WI38 (cell line): ENCODE data around the gene FBXL13.
A peak's percentile ranks its signal among the peaks of the same experiment; 100 is the strongest.

Experiments
- H3K4me3 ChIP-seq: 2 replicates; pipeline ENCODE4 v1.5.1; 2011; ENCODE audit warnings: low read depth, mild to moderate bottlenecking, control low read depth, low read length
- TF ChIP-seq, protein P1 (sequence below): IDR thresholded peaks from 2 replicates; pipeline ENCODE4 v1.5.1; 2012; ENCODE audit warnings: low read depth, mild to moderate bottlenecking, control low read depth, low read length

Gene FBXL13

DNA sequence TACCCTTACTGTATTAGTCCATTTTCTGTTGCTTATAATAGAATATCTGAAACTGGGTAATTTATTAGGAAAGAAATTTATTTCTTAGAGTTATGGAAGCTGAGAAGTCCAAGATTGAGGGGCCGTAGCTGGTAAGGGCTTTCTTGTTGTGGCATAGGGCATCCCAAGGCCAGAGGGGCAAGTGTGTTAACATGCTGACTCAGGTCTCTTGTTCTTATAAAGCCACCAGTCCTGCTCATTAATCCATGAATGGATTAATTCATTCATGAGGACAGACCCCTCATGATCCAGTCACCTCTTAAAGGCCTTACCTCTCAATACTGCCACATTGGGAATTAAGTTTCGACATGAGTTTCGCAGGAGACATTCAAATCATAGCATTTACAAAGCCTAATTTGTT is 2.7 kb upstream of the FBXL13 start:
- H3K4me3 ChIP-seq = no peak overlapping the region
- TF ChIP-seq, protein P1, sequence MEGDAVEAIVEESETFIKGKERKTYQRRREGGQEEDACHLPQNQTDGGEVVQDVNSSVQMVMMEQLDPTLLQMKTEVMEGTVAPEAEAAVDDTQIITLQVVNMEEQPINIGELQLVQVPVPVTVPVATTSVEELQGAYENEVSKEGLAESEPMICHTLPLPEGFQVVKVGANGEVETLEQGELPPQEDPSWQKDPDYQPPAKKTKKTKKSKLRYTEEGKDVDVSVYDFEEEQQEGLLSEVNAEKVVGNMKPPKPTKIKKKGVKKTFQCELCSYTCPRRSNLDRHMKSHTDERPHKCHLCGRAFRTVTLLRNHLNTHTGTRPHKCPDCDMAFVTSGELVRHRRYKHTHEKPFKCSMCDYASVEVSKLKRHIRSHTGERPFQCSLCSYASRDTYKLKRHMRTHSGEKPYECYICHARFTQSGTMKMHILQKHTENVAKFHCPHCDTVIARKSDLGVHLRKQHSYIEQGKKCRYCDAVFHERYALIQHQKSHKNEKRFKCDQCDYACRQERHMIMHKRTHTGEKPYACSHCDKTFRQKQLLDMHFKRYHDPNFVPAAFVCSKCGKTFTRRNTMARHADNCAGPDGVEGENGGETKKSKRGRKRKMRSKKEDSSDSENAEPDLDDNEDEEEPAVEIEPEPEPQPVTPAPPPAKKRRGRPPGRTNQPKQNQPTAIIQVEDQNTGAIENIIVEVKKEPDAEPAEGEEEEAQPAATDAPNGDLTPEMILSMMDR = no peak

DNA sequence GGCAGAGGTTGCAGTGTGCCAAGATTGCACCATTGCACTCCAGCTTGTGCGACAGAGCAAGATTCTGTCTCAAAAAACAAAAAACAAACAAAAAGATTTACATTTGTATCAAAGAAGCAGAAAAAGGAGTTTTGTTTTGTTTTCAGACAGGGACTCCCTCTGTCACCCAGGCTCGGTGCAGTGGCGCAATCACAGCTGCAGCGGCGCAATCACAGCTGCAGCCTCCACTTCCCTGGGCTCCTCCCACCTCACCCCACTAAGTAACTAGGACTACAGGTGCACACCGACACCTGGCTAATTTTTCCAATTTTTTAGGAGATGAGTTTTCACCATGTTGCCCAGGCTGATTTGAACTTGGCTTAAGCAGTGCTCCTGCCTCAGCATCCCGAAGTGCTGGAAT is 2.2 kb upstream of the FBXL13 start:
- TF ChIP-seq, protein P1 = no peak
- H3K4me3 ChIP-seq = no peak overlapping the region

DNA sequence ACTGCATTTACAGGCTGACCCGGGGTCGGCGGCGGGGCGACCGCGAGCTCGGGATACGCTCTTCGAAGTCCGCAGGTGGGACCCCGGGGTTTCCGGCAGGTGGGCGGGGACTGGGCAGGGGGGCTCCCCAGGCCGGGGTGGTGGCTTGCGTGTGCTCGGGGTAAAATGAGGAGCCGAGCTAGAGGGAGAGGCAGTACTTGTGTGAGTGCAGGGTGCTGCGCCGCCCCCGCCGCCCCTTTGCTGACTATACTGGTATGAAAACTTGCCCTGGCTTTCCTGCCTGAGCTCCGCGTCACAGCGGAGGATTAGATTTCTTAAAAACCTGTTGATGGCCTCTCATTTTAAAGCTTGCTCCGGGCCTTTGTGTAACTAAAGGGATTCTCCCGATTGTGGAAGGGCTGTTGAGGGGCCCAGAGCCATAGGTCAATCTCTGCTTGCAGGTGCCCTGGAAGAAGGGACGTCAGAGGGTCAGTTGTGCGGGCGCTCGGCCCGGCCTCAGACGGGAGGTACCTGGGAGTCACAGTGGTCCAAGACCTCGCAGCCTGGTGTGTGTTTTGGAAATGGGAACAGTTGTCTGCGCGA is 832 bp upstream of the FBXL13 start:
- TF ChIP-seq, protein P1 = no peak
- peak overlapping the region; percentile 86 for H3K4me3 ChIP-seq

DNA sequence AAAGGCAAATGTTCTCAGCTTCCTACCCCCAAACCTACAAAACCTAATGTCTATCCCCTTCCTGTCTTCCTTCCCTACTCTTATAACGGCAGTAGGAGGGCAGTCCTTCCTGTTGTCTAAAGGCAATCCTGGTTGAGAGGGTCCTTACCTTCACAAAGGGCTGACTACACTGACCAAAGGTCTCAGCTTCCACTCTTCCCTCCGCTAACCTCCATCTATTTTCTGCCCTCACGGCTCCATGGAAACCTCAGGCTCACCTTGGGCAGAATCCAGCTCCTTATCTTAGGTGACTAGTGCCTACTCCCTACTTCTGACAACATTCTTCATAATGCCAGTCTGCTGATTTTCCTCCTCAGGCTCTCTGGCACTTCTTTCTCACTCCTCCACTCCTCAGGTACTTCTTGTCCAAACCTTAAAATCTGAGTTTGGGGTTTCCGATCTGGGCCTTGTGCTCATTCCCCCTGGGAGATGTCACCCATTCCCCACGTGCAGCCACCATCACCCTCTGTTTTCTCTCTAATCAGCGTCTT is 542 bp downstream of the FBXL13 start:
- H3K4me3 ChIP-seq = peak overlapping the region; percentile 86
- TF ChIP-seq, protein P1 = no peak

DNA sequence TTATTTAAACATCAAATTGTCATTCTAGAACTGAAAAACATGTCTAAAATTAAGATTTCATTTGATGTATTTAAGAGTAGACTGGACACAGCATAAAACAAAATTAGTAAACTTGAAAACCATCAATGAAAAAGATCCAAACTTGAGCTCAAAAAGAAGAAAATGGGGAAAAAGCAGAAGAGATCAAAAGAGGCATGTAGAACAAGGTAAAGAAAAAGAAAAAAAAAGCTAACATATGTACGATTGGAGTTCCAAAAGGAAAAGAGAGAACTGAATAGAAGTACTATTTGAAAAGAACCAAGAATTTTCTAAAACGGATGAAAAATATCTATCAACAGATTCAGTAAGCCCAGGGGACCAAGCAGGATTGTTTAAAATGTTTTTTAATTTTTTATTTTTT is 3.6 kb downstream of the FBXL13 start:
- TF ChIP-seq, protein P1 = no peak
- H3K4me3 ChIP-seq = no peak overlapping the region

DNA sequence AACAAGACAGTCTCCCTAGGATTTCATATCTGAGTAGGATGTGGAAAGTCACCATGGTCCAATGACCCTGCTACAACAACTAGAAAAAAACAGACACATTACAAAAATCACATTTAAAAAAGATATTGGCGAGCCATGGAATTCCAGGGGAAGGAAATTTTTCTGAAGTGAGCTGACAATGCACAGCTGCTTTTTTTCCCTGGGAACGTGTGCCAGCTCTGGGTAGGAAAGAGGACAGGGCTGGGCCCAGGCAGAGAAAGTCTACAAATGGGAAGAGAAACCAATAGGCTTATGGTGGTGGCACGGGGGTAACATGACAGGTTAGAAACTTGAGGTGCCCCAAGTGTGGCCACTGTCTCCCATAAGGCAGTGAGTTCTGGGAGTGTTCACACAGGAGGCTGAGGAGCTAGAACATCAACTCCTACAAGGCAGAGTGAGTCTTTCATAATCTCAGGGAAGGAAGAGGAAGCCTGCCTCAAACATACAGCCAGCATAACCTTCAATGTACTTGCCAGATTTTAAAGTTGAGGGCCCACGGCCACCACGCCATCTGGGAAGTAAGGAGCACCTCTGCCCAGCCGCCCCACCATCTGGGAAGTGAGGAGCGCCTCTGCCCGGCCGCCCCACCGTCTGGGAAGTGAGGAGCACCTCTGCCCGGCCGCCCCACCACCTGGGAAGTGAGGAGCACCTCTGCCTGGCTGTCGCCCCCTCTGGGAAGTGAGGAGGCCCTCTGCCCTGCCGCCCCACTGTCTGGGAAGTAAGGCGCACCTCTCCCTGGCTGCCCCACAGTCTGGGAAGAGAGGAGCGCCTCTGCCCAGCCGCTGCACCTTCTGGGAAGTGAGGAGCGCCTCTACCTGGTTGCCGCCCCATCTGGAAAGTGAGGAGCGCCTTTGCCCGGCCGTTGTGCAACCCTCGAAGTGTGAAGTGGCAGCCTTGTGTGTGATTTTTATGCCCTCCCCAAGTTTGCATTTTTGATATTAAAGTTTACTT is 5.9 kb downstream of the FBXL13 start:
- no peak overlapping the region for H3K4me3 ChIP-seq

More for the DNA sequence above, 5.9 kb downstream of the FBXL13 start:
- TF ChIP-seq, protein P1 = no peak
